Omental fat pad (tissue), 4 donors: Measurements from ENCODE around the gene SPTBN4. TPM values are rescaled to one million over a fixed set of nuclear protein-coding genes. Genes with fewer than 3 reads are reported as not detected.
"Not testable (repeated sequence)": the region's sequence is repeated elsewhere in the genome, so short reads cannot be mapped to it uniquely, and the experiment has no call there.

Experiments
- ATAC-seq: fragments of 150-250 bp; one replicate; pipeline ENCODE4 v1.9.1; 2016; ENCODE audit warnings: mild to moderate bottlenecking, moderate library complexity; ENCODE audit not compliant: low FRiP score
- DNase-seq: peaks from one replicate; pipeline ENCODE4 v3.0.0-alpha.2; 2019; ENCODE audit warnings: low spot score
- total RNA-seq, 4 donors: library from RNA; depleted of rRNA; stranded (reverse); fragments of >200 nt; gene quantifications; one replicate each; pipeline ENCODE4 v1.1.0, GENCODE V29; 2016
- TF ChIP-seq, protein P1 (sequence below), 3 donors: fragments of 450-650 bp; IDR thresholded peaks; one replicate each; pipeline ENCODE4 v1.5.1; 2016 to 2017; ENCODE audit warnings: antibody characterized with exemption in 3 of 3, mild to moderate bottlenecking in 3 of 3, moderate library complexity in 2 of 3

Gene SPTBN4
- total RNA-seq, 4 donors from 2014 or later: 1.4 to 3.2 (median 3.0) TPM

- TF ChIP-seq, protein P1, sequence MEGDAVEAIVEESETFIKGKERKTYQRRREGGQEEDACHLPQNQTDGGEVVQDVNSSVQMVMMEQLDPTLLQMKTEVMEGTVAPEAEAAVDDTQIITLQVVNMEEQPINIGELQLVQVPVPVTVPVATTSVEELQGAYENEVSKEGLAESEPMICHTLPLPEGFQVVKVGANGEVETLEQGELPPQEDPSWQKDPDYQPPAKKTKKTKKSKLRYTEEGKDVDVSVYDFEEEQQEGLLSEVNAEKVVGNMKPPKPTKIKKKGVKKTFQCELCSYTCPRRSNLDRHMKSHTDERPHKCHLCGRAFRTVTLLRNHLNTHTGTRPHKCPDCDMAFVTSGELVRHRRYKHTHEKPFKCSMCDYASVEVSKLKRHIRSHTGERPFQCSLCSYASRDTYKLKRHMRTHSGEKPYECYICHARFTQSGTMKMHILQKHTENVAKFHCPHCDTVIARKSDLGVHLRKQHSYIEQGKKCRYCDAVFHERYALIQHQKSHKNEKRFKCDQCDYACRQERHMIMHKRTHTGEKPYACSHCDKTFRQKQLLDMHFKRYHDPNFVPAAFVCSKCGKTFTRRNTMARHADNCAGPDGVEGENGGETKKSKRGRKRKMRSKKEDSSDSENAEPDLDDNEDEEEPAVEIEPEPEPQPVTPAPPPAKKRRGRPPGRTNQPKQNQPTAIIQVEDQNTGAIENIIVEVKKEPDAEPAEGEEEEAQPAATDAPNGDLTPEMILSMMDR (IDR thresholded peaks at IDR 0.05): no peak
- ATAC-seq: no peak
- no peak for DNase-seq
Observed at GRCh38 chr19:40534148-40534547, 67.3 kb downstream of the SPTBN4 start.

- no peak for ATAC-seq
- no peak for DNase-seq
- TF ChIP-seq, protein P1 (IDR thresholded peaks at IDR 0.05): no peak
Observed at GRCh38 chr19:40539070-40539469, 72.3 kb downstream of the SPTBN4 start.

DNA sequence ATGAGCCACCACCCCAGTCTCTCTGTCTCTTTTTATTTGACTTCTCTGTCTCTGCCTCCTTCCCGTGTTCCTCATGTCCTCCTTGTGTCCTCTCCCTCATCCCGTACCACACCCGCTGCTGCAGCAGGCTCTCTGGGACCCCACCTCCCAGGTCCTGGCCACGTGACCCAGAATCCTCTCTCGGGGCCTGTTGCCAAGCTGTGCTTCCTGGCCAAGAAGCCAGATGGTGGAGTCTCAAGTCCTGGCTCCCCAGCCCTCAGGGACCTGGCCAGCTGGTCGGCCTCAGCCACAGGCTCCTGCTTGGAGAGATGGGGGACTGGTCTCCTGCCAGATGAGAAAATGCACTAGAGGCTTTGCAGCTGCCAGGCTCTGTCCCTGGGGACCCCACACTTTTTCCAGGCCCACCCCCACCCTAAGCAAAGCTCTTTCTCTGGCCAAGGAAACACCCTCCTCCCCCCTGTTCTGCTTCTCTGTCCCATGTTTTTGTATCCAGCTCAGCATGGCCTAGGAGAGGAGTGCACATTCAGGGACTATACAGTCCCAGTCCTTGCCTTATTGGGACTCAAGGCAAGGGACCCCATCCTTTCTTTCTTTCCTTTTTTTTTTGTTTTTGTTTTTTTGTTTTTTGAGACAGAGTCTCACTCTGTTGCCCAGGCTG lies 75.5 kb downstream of the SPTBN4 start:
- DNase-seq: no peak
- TF ChIP-seq, protein P1 (IDR thresholded peaks at IDR 0.05): no peak
- ATAC-seq: no peak

GRCh38 chr19:40543029-40543597 lies 76.3 kb downstream of the SPTBN4 start:
- DNase-seq: no peak
- ATAC-seq: no peak
- TF ChIP-seq, protein P1 (IDR thresholded peaks at IDR 0.05): no peak

GRCh38 chr19:40546153-40546841 lies 79.5 kb downstream of the SPTBN4 start:
- not testable (repeated sequence) for DNase-seq, ATAC-seq

DNA sequence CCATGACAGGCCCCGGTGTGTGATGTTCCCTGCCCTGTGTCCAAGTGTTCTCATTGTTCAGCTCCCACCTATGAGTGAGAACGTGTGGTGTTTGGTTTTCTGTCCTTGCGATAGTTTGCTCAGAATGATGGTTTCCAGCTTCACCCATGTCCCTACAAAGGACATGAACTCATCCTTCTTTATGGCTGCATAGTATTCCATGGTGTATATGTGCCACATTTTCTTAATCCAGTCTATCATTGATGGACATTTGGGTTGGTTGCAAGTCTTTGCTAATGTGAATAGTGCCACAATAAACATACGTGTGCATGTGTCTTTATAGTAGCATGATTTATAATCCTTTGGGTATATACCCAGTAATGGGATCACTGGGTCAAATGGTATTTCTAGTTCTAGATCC lies 80.4 kb downstream of the SPTBN4 start:
- DNase-seq, ATAC-seq: not testable (repeated sequence)

GRCh38 chr19:40547836-40548235 lies 81.0 kb downstream of the SPTBN4 start:
- ATAC-seq (no peak), DNase-seq (no peak)
- TF ChIP-seq, protein P1 (IDR thresholded peaks at IDR 0.05): no peak
